SK-N-SH treated with all-trans-retinoic acid at 6 μM for 48 hours (cell line): ENCODE measurements around the gene STARD3.

Experiments
- ATAC-seq: fragments of 200-7000 bp; cut with Tn5 transposase; 3 replicates; pipeline ENCODE4 v1.9.1; 2020; ENCODE audit warnings: mild to moderate bottlenecking, moderate library complexity
- ARNTL ChIP-seq: fragments of 450-650 bp; formaldehyde crosslinking; IDR thresholded peaks from 2 replicates; pipeline ENCODE4 v1.5.0; 2020; ENCODE audit warnings: low read depth, mild to moderate bottlenecking, moderate library complexity, borderline replicate concordance
- BACH2 ChIP-seq: fragments of 250-450 bp; sonication (Bioruptor Pico); IDR thresholded peaks from 2 replicates; pipeline ENCODE4 v1.9.0; 2021; ENCODE audit warnings: mild to moderate bottlenecking, borderline replicate concordance
- CREB5 ChIP-seq: fragments of 250-450 bp; sonication (Bioruptor Pico); IDR thresholded peaks from 2 replicates; pipeline ENCODE4 v1.5.1; 2020; ENCODE audit warnings: low read depth, mild to moderate bottlenecking, moderate library complexity
- CSDC2 ChIP-seq: fragments of 250-450 bp; sonication (Bioruptor Pico); IDR thresholded peaks from 2 replicates; pipeline ENCODE4 v1.5.0; 2020; ENCODE audit warnings: mild to moderate bottlenecking, moderate library complexity
- ESRRG ChIP-seq: fragments of 250-450 bp; sonication (Bioruptor Pico); IDR thresholded peaks from 2 replicates; pipeline ENCODE4 v1.6.1; 2021; ENCODE audit warnings: mild to moderate bottlenecking
- GLIS3 ChIP-seq: fragments of 250-450 bp; sonication (Bioruptor Pico); IDR thresholded peaks from 2 replicates; pipeline ENCODE4 v1.5.0; 2020; ENCODE audit warnings: mild to moderate bottlenecking, moderate library complexity
- PATZ1 ChIP-seq: fragments of 250-450 bp; sonication (Bioruptor Pico); IDR thresholded peaks from 2 replicates; pipeline ENCODE4 v1.8.0; 2020; ENCODE audit warnings: mild to moderate bottlenecking, moderate library complexity, borderline replicate concordance
- POU6F1 ChIP-seq: fragments of 250-450 bp; sonication (Bioruptor Pico); IDR thresholded peaks from 2 replicates; pipeline ENCODE4 v1.8.0; 2021; ENCODE audit warnings: low read depth, mild to moderate bottlenecking, moderate library complexity, borderline replicate concordance
- PPARA ChIP-seq: fragments of 250-450 bp; sonication (Bioruptor Pico); IDR thresholded peaks from 2 replicates; pipeline ENCODE4 v1.5.0; 2020; ENCODE audit warnings: mild to moderate bottlenecking, borderline replicate concordance
- RARB ChIP-seq: fragments of 250-450 bp; sonication (Bioruptor Pico); IDR thresholded peaks from 2 replicates; pipeline ENCODE4 v1.8.0; 2021; ENCODE audit warnings: mild to moderate bottlenecking, moderate library complexity
- SNAI2 ChIP-seq: fragments of 250-450 bp; sonication (Bioruptor Pico); IDR thresholded peaks from 2 replicates; pipeline ENCODE4 v1.5.0; 2020; ENCODE audit warnings: mild to moderate bottlenecking, moderate library complexity
- TCF4 ChIP-seq: fragments of 250-450 bp; sonication (Bioruptor Pico); IDR thresholded peaks from 2 replicates; pipeline ENCODE4 v1.8.0; 2021; ENCODE audit warnings: mild to moderate bottlenecking, moderate library complexity, borderline replicate concordance
- ZC3H10 ChIP-seq: fragments of 250-450 bp; sonication (Bioruptor Pico); IDR thresholded peaks from 2 replicates; pipeline ENCODE4 v1.5.1; 2021; ENCODE audit warnings: mild to moderate bottlenecking, moderate library complexity
- ZFP30 ChIP-seq: fragments of 450-650 bp; formaldehyde crosslinking; IDR thresholded peaks from 2 replicates; pipeline ENCODE4 v1.5.0; 2022; ENCODE audit warnings: mild to moderate bottlenecking, moderate library complexity
- ZNF565 ChIP-seq: fragments of 450-650 bp; formaldehyde crosslinking; conservative IDR thresholded peaks from 2 replicates; pipeline ENCODE4 v1.5.0; 2020; ENCODE audit warnings: low read depth, mild to moderate bottlenecking, moderate library complexity
- ZNF70 ChIP-seq: fragments of 450-650 bp; formaldehyde crosslinking; IDR thresholded peaks from 2 replicates; pipeline ENCODE4 v1.5.0; 2020; ENCODE audit warnings: mild to moderate bottlenecking, moderate library complexity
- TF ChIP-seq, protein P1 (sequence below): fragments of 250-450 bp; sonication (Bioruptor Pico); IDR thresholded peaks from 2 replicates; pipeline ENCODE4 v1.5.1; 2021; ENCODE audit warnings: mild to moderate bottlenecking, moderate library complexity

STARD3 gene

DNA sequence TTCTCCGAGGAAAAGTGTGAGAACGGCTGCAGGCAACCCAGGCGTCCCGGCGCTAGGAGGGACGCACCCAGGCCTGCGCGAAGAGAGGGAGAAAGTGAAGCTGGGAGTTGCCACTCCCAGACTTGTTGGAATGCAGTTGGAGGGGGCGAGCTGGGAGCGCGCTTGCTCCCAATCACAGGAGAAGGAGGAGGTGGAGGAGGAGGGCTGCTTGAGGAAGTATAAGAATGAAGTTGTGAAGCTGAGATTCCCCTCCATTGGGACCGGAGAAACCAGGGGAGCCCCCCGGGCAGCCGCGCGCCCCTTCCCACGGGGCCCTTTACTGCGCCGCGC is 62.8 kb downstream of the STARD3 start, which contains the start of gene ERBB2:
Gene ERBB2 (plus strand): TSS at position 247 of the 330 bp plus-strand sequence. CDS start 175 bp downstream, outside the sequence.
- no peak for ATAC-seq
- no peak for TF ChIP-seq ZC3H10
- TF ChIP-seq PATZ1 (CRISPR knock-in tag): no peak
- no peak for TF ChIP-seq ESRRG (CRISPR knock-in tag)
- no peak for TF ChIP-seq GLIS3 (CRISPR knock-in tag)
- TF ChIP-seq ZNF70: no peak

- ATAC-seq: no peak
- TF ChIP-seq ESRRG (CRISPR knock-in tag): no peak
- no peak for TF ChIP-seq TCF4 (CRISPR knock-in tag)
- TF ChIP-seq CREB5 (CRISPR knock-in tag): no peak
- TF ChIP-seq POU6F1 (CRISPR knock-in tag): no peak
Observed at GRCh38 chr17:39700148-39700987, 63.4 kb downstream of the STARD3 start.

DNA sequence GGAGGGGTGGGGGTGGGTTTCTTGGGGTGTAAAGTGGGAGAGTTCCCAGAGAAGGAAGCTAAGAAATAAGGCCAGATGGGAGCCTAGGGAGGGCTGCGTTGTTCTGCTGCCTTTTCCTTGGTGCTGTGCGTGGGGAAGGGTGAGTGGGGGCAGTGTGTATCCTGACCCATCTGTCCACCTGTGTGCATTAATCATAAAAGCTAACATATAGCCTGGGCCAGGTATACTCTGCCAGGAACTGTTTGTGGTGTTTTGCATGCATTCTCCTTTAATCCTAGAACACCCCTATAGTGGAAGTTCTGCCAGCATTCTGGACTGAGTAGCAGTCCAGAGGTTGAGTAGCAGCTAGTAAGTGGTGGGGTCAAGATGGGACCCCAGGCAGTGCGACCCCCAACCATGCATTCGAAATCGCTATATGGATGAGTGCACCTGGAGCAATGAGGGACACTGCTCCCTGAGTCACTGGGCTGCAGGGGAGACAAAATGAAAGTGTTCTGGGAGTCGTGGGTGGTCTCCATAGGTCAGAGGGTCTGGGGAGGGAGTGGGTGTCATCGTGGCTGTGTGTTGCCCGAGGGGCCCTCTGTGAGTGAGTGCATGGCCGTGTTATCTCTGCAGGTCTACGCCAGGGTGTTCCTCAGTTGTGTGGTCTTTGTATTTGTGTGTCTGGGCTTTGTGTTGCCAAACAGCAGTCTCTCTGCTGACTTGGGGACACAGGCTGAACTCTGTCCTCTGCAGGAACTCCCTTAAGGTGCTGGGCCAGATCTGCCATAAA is 64.3 kb downstream of the STARD3 start:
- no peak for TF ChIP-seq ZFP30 (CRISPR knock-in tag)
- no peak for ATAC-seq

GRCh38 chr17:39701784-39702422 is 65.0 kb downstream of the STARD3 start:
- TF ChIP-seq CREB5 (CRISPR knock-in tag) (no peak), TCF4 (CRISPR knock-in tag) (no peak), ZNF565 (CRISPR knock-in tag) (no peak), SNAI2 (CRISPR knock-in tag) (no peak), CSDC2 (CRISPR knock-in tag) (no peak), ESRRG (CRISPR knock-in tag) (no peak), RARB (no peak), PPARA (CRISPR knock-in tag) (no peak), ZC3H10 (no peak), GLIS3 (CRISPR knock-in tag) (no peak), POU6F1 (CRISPR knock-in tag) (no peak), ZFP30 (CRISPR knock-in tag) (no peak), ARNTL (CRISPR knock-in tag) (no peak), BACH2 (CRISPR knock-in tag) (no peak)
- TF ChIP-seq, protein P1, sequence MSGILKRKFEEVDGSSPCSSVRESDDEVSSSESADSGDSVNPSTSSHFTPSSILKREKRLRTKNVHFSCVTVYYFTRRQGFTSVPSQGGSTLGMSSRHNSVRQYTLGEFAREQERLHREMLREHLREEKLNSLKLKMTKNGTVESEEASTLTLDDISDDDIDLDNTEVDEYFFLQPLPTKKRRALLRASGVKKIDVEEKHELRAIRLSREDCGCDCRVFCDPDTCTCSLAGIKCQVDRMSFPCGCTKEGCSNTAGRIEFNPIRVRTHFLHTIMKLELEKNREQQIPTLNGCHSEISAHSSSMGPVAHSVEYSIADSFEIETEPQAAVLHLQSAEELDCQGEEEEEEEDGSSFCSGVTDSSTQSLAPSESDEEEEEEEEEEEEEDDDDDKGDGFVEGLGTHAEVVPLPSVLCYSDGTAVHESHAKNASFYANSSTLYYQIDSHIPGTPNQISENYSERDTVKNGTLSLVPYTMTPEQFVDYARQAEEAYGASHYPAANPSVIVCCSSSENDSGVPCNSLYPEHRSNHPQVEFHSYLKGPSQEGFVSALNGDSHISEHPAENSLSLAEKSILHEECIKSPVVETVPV (CRISPR knock-in tag): no peak
- no peak for ATAC-seq
